ENCODE data around the gene KCNH8.

Gene KCNH8

DNA sequence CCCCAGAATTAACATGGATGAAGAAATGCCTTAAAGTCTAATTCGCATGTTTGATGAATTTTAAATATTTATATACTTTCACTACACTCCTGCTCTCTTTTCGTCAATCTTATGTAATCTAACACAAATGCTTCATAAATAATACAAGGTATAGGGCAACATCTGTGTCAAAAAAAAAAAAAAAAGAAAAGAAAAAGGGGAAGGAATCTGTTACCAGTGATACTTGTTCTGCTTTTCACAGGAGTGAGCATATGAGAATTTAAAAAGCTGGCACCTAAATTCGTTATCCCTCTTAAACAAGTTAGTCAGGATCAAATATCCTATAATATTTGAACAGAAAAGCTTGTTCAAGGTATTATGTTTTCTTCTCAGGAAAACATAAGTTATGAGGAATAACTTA is 243.8 kb downstream of the KCNH8 start:
- DNase-seq: no peak

DNA sequence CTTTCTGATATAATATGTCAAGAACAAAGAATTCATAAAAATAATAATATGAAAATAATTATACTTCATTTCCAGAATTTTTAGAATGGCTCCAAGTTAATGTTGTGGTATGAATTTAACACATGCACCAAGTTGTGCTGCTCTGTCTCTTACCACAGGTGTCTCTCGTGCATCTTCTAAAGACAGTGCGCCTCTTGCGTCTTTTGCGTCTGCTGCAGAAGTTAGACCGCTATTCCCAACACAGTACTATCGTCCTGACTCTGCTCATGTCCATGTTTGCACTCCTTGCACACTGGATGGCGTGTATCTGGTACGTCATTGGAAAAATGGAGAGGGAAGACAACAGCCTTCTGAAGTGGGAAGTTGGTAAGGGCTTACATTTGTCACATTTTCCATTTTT is 246.6 kb downstream of the KCNH8 start:
- DNase-seq: no peak

DNA sequence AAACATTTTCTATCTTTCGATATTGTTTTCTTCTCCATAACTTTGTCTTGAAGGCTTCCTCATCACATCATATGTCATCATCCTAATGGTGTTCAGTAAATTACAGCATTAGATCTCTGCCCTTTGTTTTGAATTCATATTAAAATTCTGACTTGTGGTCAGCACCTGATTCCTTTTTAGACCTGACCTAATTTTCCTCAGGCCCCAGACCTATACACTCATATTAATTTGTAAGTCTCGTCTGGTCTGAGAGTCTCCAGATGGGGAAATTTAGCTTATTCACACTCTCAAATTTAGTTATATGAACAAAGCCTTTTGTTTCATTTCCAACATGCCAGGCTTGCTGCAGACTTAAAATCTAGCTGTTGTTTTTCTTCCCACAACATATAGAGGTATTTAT is 248.4 kb downstream of the KCNH8 start:
- DNase-seq: no peak

DNA sequence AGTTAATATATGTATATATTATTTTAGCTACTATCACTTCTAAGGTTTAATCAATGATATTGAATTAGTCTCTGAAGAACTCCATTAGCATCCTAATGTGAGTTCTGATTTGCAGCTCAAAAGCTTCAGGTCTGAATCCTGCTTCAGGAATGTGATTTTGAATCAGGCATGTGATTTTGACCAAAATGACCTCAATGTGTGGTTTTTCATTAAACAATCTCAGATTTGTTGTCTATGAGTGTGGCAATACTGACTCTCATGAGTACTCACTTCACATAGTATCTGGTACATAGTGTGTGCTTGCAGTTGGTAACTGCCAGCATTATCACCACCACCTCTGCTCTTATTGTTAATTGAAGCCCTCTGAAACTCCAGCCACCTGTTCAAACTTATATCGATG is 251.0 kb downstream of the KCNH8 start:
- DNase-seq: no peak

DNA sequence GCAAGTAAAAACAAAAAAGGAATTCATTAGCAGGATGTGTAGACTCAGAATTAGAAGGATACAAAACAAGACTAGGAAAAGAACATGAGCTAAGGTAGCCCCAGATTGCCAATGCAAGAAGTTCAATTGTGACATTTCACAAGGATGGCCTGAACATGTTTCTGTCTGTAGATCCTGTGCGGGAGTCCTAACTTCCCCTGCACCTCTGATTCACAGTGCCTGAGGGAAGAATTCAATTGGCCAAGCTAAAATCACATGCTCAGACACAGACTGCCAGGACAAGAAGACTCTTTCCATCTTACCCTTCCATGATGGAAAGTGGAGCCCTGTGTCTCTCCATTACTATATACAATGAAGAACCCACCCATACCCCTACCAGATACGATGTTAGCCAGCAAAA is 251.5 kb downstream of the KCNH8 start:
- no peak for DNase-seq

DNA sequence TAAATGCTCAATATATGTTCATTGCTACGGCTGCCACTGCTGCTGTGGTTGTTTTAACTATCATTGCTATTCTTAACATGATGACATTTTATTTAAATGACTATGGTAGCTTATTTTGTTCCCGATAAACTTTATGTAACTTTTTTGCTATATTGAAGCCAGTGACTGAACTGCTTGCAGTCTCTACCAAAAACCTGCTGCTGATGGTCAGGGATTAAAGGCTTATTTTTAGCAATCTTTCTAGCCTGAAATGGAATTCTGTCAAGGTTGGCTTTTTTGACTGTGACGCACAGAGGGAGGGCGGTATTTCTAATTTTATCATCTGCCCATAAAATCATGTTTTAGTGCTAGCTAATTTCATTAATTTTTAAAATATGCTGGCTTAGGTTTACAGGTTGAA is 271.8 kb downstream of the KCNH8 start:
- no peak for DNase-seq

DNA sequence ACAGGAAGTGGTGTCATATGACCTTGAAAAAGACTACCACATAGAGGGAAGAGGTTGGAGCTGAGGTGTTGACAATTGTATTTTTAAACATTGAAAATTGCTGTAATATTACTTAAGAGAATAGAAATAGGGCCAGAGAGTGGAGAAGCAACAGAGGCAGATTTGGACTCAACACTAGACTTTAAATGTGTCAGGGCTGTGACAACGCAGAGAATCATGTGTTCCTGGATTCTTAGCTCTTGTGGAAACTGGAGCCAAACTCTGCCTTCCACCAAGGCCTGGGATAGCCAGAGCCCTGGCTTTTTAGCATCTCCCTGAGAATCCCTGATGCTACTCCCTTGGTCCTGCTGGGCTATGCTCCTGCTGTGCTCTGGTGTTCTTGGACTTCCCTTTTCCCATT is 277.5 kb downstream of the KCNH8 start:
- no peak for DNase-seq

DNA sequence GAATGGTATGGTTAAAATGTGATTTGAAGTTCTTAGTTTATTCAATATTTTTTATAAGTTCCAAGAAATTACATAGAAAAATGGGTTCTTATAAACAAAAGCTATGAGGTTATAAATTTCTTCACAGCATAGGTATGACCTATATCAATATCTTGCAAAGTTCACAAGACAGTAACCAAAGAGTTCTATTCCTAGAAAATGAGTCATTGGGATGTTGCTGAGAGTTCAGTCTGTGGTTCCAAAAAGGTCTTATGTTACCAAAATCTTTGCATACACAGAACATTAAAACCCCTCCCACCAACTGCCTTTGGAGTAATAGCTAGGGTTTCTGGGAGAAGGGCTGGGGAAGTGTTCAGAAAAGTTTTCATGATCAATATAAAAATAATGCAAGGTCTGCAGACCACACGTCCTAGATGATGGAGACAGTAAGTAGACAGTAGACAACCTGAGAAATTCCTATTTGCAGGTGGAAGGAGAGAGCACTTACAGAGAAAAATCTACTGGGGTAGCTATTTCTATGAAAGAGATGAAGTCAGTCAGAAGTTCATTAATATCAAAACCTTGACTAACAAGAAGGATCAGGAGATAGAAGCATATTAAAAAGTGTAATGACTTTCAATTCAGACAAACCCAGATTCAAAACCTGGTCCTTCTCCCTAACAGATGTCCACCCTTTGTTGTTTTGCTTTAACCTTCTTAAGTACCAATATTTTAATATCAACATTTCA is 279.3 kb downstream of the KCNH8 start:
- no peak for DNase-seq

DNA sequence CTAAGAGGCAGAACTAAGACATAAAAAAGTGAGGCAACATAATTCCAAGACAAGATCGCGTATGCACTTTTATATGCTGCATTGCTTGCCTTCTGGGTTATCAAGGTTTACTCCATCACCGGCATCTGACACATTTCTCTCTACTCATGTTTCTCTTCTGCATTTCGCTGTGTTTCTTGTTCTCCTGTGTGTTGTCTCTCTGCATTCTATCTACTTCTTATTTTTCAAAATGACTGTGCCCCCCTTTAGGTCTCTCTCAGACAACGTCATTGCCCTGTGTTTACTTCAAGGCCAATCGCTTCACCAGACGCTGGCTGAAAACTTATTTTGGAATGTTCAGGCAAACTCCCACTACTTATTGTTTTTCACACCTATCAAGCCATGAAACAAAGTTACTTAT is 280.4 kb downstream of the KCNH8 start:
- DNase-seq: no peak

DNA sequence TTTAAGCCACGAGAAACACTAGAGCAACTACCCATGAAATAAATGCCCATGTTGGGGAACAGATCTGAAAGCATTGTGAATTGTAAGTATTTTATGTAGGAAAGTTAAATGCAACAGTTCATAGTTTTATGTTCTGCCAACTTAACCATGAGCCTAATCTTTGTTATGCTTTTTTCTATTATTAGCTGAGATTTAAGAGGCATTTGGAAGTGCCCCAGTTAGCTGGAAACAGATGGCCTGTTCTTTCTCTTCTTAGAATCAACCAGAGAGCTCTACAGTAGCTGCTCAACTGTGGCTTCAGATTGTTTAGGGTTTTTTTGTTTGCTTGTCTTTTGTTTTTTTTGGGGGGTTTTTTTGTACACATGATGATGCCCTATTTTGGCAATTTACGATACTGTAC is 284.4 kb downstream of the KCNH8 start:
- no peak for DNase-seq

DNA sequence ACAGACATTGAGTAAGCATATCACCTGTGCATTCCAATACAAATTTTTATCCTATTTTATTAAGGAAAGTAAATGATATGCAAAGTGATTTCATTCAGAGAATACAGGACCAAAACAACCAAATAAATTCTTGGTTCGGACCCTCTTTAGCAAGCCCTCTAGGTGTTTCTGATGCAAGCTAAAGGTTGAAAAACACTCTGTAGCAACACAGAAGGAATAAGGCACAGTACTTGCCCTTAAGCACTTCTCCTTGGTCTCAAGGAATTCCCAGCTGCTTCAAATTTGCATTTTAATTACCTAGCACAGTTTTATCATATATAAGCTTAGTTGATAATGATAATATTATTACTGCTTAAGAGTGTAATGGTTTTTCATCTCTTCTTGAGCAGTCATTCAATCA is 288.4 kb downstream of the KCNH8 start:
- no peak for DNase-seq

DNA sequence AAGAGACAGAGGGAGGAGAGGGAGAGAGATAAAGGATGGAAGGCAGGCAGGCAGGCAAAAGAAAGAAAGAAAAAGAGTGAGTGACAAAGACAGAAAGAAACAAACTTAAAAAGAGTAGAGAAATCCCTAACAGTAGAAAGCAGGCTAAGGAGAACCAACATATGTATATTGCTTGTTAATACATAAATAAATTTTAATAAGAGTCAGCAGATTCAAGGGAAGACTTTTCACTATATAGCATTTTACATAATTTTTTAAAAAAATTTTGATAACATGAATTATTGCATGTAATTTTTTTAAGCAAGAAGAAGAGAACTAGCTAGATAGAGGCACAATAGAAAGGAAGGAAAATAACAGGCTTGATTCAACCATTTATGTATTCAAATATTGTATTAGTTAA is 291.6 kb downstream of the KCNH8 start:
- DNase-seq: no peak

DNA sequence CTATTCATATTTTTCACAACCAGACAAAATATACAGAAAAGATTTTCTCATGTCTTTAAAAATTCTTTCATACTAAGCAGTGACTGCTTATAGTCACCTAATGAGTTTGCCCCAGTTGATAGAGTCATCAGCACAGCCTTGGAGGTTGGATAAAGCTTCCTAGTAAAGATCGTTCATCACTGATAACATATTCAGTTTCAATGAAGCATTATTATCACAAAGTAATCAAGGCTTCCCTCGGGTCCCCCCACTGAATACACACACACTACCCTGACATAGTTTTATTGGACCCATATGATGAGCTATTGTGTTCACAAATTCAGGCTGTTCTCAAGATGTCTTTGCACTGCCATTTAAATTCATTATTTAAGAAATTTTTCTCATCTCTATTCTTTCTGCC is 297.8 kb downstream of the KCNH8 start:
- no peak for DNase-seq

DNA sequence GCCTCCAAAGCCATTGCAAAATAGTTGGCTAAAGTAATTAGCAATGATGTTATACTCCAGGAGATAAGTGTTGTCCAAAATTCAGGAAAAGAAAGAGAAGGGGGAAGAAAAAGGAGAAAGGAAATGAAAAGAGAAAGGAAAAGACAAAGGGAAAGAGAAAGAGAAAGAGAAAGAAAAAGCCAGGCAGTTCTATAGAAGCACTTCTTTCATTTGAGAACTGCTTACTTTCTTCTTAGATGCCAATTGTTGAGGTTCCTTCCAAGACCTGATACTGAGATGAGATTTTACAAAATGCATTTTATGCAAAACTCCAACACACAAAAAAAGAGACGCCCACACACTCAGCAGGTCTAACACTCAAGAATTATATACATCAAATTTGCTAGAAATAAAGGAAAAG is 298.4 kb downstream of the KCNH8 start:
- no peak for DNase-seq

DNA sequence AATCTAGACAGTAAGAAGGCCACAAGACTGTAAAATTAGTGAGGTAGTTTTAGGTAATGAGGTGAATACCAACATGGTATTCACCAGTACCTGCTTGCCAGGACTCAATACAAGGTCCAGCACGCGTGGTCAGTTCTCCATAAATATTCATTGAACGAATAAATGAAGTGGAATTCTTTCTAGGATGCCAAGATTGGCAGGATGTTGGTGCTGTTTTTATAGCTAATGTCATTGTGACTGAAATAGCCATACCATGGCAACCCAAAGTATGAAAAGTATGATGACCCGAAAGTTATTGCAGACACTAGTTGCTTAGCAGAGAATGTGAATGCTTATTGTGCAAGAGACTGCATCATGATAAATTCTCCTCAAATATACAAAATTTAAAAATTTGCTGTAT is 307.2 kb downstream of the KCNH8 start:
- DNase-seq: no peak

DNA sequence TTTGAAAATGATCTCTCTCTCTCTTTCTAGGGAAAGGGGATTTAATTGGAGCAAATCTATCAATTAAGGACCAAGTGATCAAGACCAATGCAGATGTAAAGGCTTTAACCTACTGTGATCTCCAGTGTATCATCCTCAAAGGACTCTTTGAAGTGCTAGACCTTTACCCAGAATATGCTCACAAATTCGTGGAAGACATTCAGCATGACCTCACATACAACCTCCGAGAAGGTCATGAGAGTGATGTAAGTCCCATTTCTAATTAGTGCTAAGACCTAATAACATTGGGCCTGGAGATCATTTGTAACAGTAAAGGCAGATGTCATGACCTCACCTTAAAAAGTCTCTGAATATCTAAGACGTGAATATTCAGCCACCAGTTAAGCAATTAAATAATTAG is 308.4 kb downstream of the KCNH8 start:
- DNase-seq: no peak

DNA sequence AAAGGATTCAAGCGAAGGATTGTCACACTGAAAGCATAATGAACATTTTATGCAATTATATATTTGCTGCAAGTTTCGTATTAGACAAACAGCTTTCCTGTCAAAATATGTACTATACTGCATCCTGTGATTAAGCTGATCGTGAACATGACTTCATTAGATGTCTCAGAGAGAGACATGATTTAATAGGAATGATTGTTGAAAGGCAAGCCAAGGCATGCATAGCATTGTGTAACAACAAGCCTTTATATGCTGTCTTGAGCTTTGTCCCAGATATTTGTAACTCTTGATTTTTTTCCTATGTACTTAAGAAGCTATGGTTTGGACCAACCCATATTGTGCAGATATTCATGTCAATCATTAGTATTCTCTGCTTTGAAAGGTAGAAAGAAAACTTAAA is 309.1 kb downstream of the KCNH8 start:
- no peak for DNase-seq

DNA sequence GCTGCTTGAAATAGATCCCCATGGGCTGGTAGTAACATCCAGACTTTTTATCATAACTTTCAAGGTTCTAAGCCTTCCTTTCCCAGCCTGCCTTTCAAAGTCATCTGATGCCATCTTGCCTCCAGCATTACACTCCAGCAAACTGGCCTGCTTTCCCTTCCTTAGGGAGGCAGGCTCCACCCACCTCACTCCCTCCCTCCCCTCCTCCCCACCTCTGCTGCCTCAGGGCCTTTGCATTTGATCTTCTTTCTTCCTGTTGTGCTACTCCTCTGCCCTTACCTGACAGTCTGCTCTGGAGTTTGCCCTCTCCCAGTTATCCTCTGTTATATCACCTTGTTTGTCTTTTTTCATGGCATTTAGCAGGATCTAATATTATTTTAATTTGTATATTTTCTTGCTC is 319.5 kb downstream of the KCNH8 start:
- DNase-seq: no peak

DNA sequence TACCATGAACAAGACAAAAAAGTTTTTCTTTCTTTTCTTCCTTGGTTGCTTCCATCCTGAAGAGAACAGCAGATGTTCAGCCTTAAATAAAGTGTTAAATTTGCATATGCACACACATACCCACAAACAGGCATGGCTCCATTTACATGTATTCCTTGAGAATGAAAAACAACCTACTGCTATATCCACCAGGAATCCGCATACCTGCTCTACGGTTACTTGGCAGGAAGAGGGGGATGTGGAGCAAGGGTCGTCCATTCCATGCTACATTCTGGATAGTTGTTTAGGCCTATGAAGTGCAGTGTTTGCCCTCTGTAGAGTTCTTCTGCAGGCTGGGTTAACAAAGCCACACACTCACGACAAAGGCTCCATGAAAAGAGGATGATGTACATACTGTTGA is 322.8 kb downstream of the KCNH8 start:
- DNase-seq: no peak

DNA sequence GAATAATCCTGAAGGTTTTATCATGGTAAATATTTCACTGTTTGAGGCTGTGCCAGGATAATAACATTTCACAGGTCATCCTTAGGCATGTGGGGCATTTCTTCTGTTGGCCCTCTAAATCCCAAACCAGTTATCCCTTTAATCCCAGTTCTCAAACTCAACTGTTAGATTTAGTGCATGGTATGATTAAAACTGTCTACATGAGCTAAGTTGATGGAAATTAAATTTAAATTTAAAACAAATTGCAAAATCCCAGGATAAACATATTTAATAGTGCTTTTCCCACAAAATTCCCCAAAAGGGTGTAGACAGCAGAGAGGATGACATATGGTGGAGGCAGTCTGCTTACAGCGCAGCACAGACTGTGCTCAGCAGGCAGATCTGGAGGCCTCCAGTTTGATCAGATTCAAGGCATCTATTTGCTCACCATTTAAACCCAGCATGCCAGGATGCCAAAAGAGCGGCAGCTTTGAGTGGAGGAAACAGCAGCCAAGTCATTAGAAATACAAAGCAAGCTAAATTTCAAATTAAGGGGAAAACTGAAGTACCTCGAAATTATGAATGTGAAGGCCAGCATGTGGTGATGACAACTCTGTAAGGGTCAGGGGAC is 325.8 kb downstream of the KCNH8 start:
- no peak for DNase-seq

DNA sequence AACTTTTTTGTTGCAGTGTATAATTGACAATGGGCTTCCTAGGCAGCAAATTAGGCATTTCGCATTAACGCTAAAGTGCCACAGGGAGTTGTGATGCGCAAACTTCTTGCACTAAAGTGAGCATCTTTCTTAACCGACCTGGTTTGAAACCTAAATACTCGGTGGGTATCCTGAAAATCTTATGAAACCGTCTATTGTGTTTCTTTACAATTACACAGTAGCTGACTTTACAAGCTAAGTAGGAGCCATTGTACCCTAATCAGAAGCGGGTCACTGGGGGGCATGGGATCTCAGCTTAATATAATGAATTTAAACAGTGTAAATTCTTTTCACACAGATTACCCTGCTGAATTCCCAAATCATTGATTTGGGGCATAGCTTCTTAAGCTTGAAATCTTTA is 328.0 kb downstream of the KCNH8 start:
- DNase-seq: no peak

DNA sequence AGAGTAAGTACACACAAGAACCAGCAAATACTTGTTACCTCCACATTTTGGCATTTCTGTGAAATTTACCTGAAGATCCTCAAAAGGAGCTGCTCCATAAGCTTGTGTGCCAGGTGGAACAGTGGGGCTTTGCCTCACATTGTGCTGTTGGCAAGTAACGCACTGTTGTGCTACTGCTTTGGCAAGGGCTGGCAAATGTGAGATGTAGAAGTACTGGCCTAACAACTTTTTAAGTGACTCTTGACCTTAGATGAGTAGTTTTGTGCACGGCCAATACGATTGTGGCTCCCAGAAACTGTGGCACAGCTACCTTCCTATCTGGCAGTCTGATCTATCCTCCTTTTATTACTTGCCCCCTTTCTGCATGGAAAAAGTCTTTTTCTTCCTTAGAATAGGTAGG is 337.0 kb downstream of the KCNH8 start:
- DNase-seq: no peak

DNA sequence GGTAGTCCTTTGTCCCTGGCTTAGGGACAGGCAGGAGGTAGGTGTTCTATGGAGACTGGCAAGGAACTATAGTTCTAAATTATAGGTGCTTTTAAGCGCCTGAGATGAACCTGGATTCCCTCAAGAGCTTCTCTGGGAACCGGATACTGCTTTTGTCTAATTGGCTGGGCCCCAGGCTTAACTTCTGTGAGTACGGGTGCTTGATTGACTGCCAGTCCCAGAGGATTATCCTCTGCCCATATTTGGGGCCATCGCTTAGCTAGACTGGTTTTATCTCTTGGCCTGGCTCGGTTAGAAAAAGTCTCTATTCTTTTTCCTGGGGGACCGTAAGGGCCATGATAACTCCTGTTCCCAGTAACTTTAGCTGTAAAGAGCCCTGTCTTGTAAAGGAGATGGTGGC is 339.1 kb downstream of the KCNH8 start:
- DNase-seq: no peak

DNA sequence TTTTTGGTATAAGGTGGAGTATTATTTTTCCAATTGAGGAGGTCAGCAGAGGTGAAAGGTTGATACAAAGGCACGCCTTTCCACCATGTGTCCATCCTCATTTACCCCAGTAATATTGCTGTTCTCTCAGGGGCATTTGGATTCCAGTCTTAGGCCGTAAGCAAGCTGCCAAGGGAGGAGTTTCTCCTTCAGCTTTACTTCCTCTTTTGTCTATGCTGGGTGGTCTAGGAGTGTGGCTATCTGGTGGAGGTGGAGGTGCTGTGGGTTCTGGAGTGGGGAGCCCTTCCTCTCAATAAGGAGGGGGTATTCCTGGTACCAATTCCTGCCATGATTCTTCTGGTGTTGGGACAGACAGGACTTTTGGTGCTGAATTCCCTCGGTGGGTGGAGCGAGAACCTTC is 340.6 kb downstream of the KCNH8 start:
- DNase-seq: no peak

DNA sequence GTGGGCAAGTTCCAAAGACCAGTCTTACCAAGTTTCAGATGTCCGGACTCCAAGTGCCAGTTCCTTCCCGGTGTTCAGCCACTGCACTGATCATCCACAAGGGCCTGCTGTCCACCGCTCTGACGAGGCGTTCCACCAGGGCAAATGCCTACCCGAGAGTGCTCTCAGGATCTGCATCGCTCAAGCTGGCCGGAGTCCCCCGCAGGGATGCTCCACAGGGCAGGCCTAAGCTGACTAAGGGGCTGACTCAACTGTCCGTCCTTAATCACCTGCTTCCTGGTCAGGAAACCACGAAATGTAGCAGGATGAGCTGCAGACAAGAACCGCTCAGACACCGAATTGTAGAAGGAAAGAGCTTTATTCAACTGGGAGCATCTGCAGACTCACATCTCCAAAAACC is 341.6 kb downstream of the KCNH8 start:
- DNase-seq: no peak

All from activated CD4-positive, CD25-positive, alpha-beta regulatory T cell (primary cell).